Dermis lymphatic vessel endothelial cell (primary cell): ENCODE results near the gene C1QTNF12. TPM values are rescaled to one million over a fixed set of nuclear protein-coding genes. Genes with fewer than 3 reads are reported as not detected.

ENCODE experiments used
- total RNA-seq: library from RNA; depleted of rRNA; stranded (reverse); fragments of >200 nt; gene quantifications from 2 replicates; pipeline ENCODE4 v1.2.1, GENCODE V29; 2014

C1QTNF12 gene
- 0.09 and 0.22 TPM in 2 replicates for total RNA-seq

GRCh38 chr1:1246577-1247340 lies at the start of gene C1QTNF12:
TSS of gene C1QTNF12 (minus strand) at chr1:1246722. CDS start at chr1:1246690, 32 bp downstream.

GRCh38 chr1:1273512-1274298 lies 27.2 kb upstream of the C1QTNF12 start, which contains the start of gene UBE2J2:
TSS of gene UBE2J2 (minus strand) at chr1:1273854. CDS start at chr1:1267992, 5,862 bp downstream.

GRCh38 chr1:1232208-1232795 lies 14.2 kb downstream of the C1QTNF12 start, which contains the start of gene B3GALT6:
TSS of gene B3GALT6 (plus strand) at chr1:1232237. CDS start at chr1:1232279, 42 bp downstream.

GRCh38 chr1:1231400-1232207 lies 14.9 kb downstream of the C1QTNF12 start, which contains the start of gene SDF4:
TSS of gene SDF4 (minus strand) at chr1:1232001. CDS start at chr1:1228772, 3,229 bp downstream.

GRCh38 chr1:1213345-1214265 lies 32.9 kb downstream of the C1QTNF12 start, which contains the start of gene TNFRSF4:
TSS of gene TNFRSF4 (minus strand) at chr1:1214153. CDS start at chr1:1214127, 26 bp downstream.

GRCh38 chr1:1206376-1206965 lies 40.1 kb downstream of the C1QTNF12 start, which contains the start of gene TNFRSF18:
TSS of gene TNFRSF18 (minus strand) at chr1:1206592. CDS start at chr1:1206571, 21 bp downstream.

Other genes starting within 250 kb of the C1QTNF12 start
- 23.6 and 33.8 TPM in 2 replicates for gene HES4, start 246.6 kb downstream of the C1QTNF12 start, total RNA-seq
- gene ISG15, start 233.2 kb downstream of the C1QTNF12 start, total RNA-seq: 48.2 and 108 TPM in 2 replicates
- gene AGRN, start 226.6 kb downstream of the C1QTNF12 start, total RNA-seq: 41.8 and 48.9 TPM in 2 replicates
- gene RNF223, start 172.4 kb downstream of the C1QTNF12 start, total RNA-seq: not detected in 2 replicates
- gene C1orf159, start 130.6 kb downstream of the C1QTNF12 start, total RNA-seq: 4.7 and 6.1 TPM in 2 replicates
- gene TTLL10, start 72.8 kb downstream of the C1QTNF12 start, total RNA-seq: not detected in 2 replicates
- gene TNFRSF18, start 40.1 kb downstream of the C1QTNF12 start, total RNA-seq: 0.11 TPM in 1 of 2 replicates, not detected in the other
- 1.2 and 1.7 TPM in 2 replicates for gene TNFRSF4, start 32.6 kb downstream of the C1QTNF12 start, total RNA-seq
- 79.1 and 94.0 TPM in 2 replicates for gene SDF4, start 14.7 kb downstream of the C1QTNF12 start, total RNA-seq
- 21.3 and 23.4 TPM in 2 replicates for gene B3GALT6, start 14.5 kb downstream of the C1QTNF12 start, total RNA-seq
- gene UBE2J2, start 27.1 kb upstream of the C1QTNF12 start, total RNA-seq: 27.4 and 32.7 TPM in 2 replicates
- 0.22 and 0.26 TPM in 2 replicates for gene SCNN1D, start 33.7 kb upstream of the C1QTNF12 start, total RNA-seq
- 14.3 and 14.4 TPM in 2 replicates for gene ACAP3, start 61.2 kb upstream of the C1QTNF12 start, total RNA-seq
- 7.3 and 8.6 TPM in 2 replicates for gene PUSL1, start 61.9 kb upstream of the C1QTNF12 start, total RNA-seq
- gene INTS11, start 77.9 kb upstream of the C1QTNF12 start, total RNA-seq: 51.3 and 52.0 TPM in 2 replicates
- 11.7 and 14.0 TPM in 2 replicates for gene CPTP, start 78.1 kb upstream of the C1QTNF12 start, total RNA-seq
- 0.09 and 0.11 TPM in 2 replicates for gene TAS1R3, start 84.6 kb upstream of the C1QTNF12 start, total RNA-seq
- 31.0 and 35.3 TPM in 2 replicates for gene DVL1, start 102.7 kb upstream of the C1QTNF12 start, total RNA-seq
- 0.09 and 0.98 TPM in 2 replicates for gene MXRA8, start 111.8 kb upstream of the C1QTNF12 start, total RNA-seq
- gene AURKAIP1, start 128.5 kb upstream of the C1QTNF12 start, total RNA-seq: 67.6 and 68.1 TPM in 2 replicates
- gene CCNL2, start 152.6 kb upstream of the C1QTNF12 start, total RNA-seq: 68.4 and 96.8 TPM in 2 replicates
- gene MRPL20, start 160.6 kb upstream of the C1QTNF12 start, total RNA-seq: 86.6 and 91.1 TPM in 2 replicates
- gene ANKRD65, start 174.6 kb upstream of the C1QTNF12 start, total RNA-seq: 0.11 and 0.34 TPM in 2 replicates
- gene VWA1, start 189.0 kb upstream of the C1QTNF12 start, total RNA-seq: 4.2 and 13.1 TPM in 2 replicates
- gene ATAD3C, start 203.0 kb upstream of the C1QTNF12 start, total RNA-seq: 0.11 and 0.52 TPM in 2 replicates
- 12.4 and 20.0 TPM in 2 replicates for gene ATAD3B, start 225.0 kb upstream of the C1QTNF12 start, total RNA-seq